Left ventricle myocardium inferior (tissue), 1 donor: ENCODE data around the gene PRDM16. TPM values are rescaled to one million over a fixed set of nuclear protein-coding genes. Genes with fewer than 3 reads are reported as not detected.
"Not testable (repeated sequence)": the region's sequence is repeated elsewhere in the genome, so short reads cannot be mapped to it uniquely, and the experiment has no call there.

ENCODE experiments used
- DNase-seq: peaks from one replicate; pipeline ENCODE4 v3.0.0-alpha.2; 2020
- H3K27ac ChIP-seq: fragments of 200-600 bp; replicated peaks from 2 replicates; pipeline ENCODE4 v1.8.0; 2021
- H3K27me3 ChIP-seq: fragments of 200-600 bp; 2 replicates; pipeline ENCODE4 v1.8.0; 2021; ENCODE audit warnings: low read depth
- H3K36me3 ChIP-seq: fragments of 200-600 bp; 2 replicates; pipeline ENCODE4 v1.8.0; 2021
- H3K4me1 ChIP-seq: fragments of 200-600 bp; 2 replicates; pipeline ENCODE4 v1.8.0; 2021
- H3K4me3 ChIP-seq: fragments of 200-600 bp; 2 replicates; pipeline ENCODE4 v1.8.0; 2021; ENCODE audit warnings: mild to moderate bottlenecking, moderate library complexity
- H3K9me3 ChIP-seq: fragments of 200-600 bp; replicated peaks from 2 replicates; pipeline ENCODE4 v1.8.0; 2021
- CTCF ChIP-seq: fragments of 200-600 bp; IDR thresholded peaks from 2 replicates; pipeline ENCODE4 v1.8.0; 2021; ENCODE audit warnings: antibody characterized with exemption, mild to moderate bottlenecking, borderline replicate concordance
- intact Hi-C: fragments of 100-400 bp; cut with micrococcal nuclease; formaldehyde crosslinking; loops from one replicate; pipeline ENCODE4 v1.11.0; 2022
- total RNA-seq: library from RNA; stranded (reverse); fragmentation: NEBNext Ultra II Directional; extraction: Animal tissue kit (Norgen Biotek cat#: 25700); gene quantifications from one replicate; pipeline ENCODE4 v1.2.1, GENCODE V29; 2021
- donor health status: DM: no; HTN: yes; CAD: no; lungs with severe emphysema.

The PRDM16 gene
- total RNA-seq, 1 donor from 2014 or later, result 16.6 TPM

- no peak for TF ChIP-seq CTCF
- Histone ChIP-seq H3K4me3 (no peak overlapping the region), H3K27me3 (peaks cover 45% of the 10 kb centered on the region), H3K4me1 (peaks cover 9% of the 10 kb centered on the region), H3K27ac (no peak overlapping the region), H3K9me3 (peaks cover 6% of the 10 kb centered on the region), H3K36me3 (no peaks in the 10 kb centered on the region)
- intact Hi-C loops, result no loop called here
- DNase-seq, result no peak
Measured at GRCh38 chr1:3238703-3239278, 169.8 kb downstream of the PRDM16 start.

GRCh38 chr1:3239991-3240390 is 171.0 kb downstream of the PRDM16 start:
- peaks cover 34% of the 10 kb centered on the region for H3K27me3 ChIP-seq
- H3K9me3 ChIP-seq, H3K4me3 ChIP-seq, intact Hi-C loops, H3K27ac ChIP-seq, DNase-seq, H3K36me3 ChIP-seq, H3K4me1 ChIP-seq: not testable (repeated sequence)

- Histone ChIP-seq H3K9me3 (peaks cover 6% of the 10 kb centered on the region), H3K4me1 (peaks cover 6% of the 10 kb centered on the region), H3K27me3 (peaks cover 28% of the 10 kb centered on the region), H3K27ac (no peak overlapping the region), H3K36me3 (no peaks in the 10 kb centered on the region), H3K4me3 (no peak overlapping the region)
- TF ChIP-seq CTCF, result no peak
- intact Hi-C loops, result no loop called here
- DNase-seq, result no peak
Measured at GRCh38 chr1:3240524-3241235, 171.7 kb downstream of the PRDM16 start.

- no peak overlapping the region for H3K27ac ChIP-seq
- intact Hi-C loops, result no loop called here
- no peak overlapping the region for H3K4me3 ChIP-seq
- DNase-seq, result no peak
- H3K36me3 ChIP-seq, result no peaks in the 10 kb centered on the region
- peaks cover 1% of the 10 kb centered on the region for H3K4me1 ChIP-seq
- peaks cover 30% of the 10 kb centered on the region for H3K27me3 ChIP-seq
- H3K9me3 ChIP-seq, result peaks cover 6% of the 10 kb centered on the region
- no peak for TF ChIP-seq CTCF
Measured at GRCh38 chr1:3241236-3241550, 172.2 kb downstream of the PRDM16 start.

- H3K4me3 ChIP-seq, result no peak overlapping the region
- H3K36me3 ChIP-seq, result no peaks in the 10 kb centered on the region
- TF ChIP-seq CTCF, result no peak
- DNase-seq, result no peak
- H3K9me3 ChIP-seq, result peaks cover 6% of the 10 kb centered on the region
- H3K27ac ChIP-seq, result no peak overlapping the region
- intact Hi-C loops, result no loop called here
- peaks cover 30% of the 10 kb centered on the region for H3K27me3 ChIP-seq
- no peaks in the 10 kb centered on the region for H3K4me1 ChIP-seq
Measured at GRCh38 chr1:3241673-3242407, 172.8 kb downstream of the PRDM16 start.
